HCT116 (cell line): ENCODE measurements around the gene INPP5B. TPM values are rescaled to one million over a fixed set of nuclear protein-coding genes. Genes with fewer than 3 reads are reported as not detected.

Experiments
- ATAC-seq: fragments of 200-7000 bp; cut with Tn5 transposase; 2 replicates; pipeline ENCODE4 v1.9.1; 2020; ENCODE audit warnings: mild to moderate bottlenecking, moderate library complexity
- BruUV-seq: library from RNA; stranded (reverse); fragments of 400-500 nt; replicated peaks from 2 replicates; lab custom pipeline; 2021; lab: Mats Ljungman, UMichigan
- CTCF ChIA-PET: fragments of 300-600 bp; sonication (Branson Sonifier 250); formaldehyde crosslinking; loops from one replicate; lab custom pipeline; 2021; ENCODE audit warnings: antibody characterized with exemption; lab: Charles Lee
- POLR2A ChIA-PET: fragments of 300-600, 350-600 bp; sonication (Branson Sonifier 250); formaldehyde crosslinking; loops from one replicate; lab custom pipeline; 2021; ENCODE audit warnings: antibody characterized with exemption; lab: Charles Lee
- RAD21 ChIA-PET, 2 experiments: fragments of 300-600 bp; sonication (Branson Sonifier 250); formaldehyde crosslinking; loops; one replicate each; lab custom pipeline; 2023; ENCODE audit warnings: low total read pairs in 2 of 2; ENCODE audit not compliant: uncharacterized antibody in 2 of 2, unreplicated experiment in 2 of 2, low non-redundant PET in 1 of 2; lab: Charles Lee
- DNase-seq: peaks from one replicate; pipeline ENCODE4 v3.0.0-alpha.2; 2010; ENCODE audit warnings: low read depth, low spot score
- H2AFZ ChIP-seq: fragments of 200-600 bp; shearing (Covaris generic), sonication (generic); 2 replicates; pipeline ENCODE4 v1.6.1; 2017; ENCODE audit warnings: low read depth, mixed run types, mixed read lengths, antibody characterized with exemption, low read length; ENCODE audit not compliant: poor library complexity, severe bottlenecking
- H3K27ac ChIP-seq: 2 replicates; pipeline ENCODE4 v1.5.1; 2012; ENCODE audit warnings: low read depth, low read length
- H3K27me3 ChIP-seq: fragments of 200-600 bp; sonication (generic); 2 replicates; pipeline ENCODE4 v1.6.1; 2016; ENCODE audit warnings: mixed run types, low read length, mixed read lengths; ENCODE audit not compliant: insufficient read depth
- H3K36me3 ChIP-seq, 2 experiments: fragments of 200-500 bp in 1 of 2; fragments of 200-600 bp in 1 of 2; sonication (Bioruptor generic) in 1 of 2; sonication (generic) in 1 of 2; 2 replicates each; pipeline versions ENCODE4 v1.5.1 to v1.6.1; 2014 to 2016; ENCODE audit warnings: low read length in 2 of 2, inconsistent platforms in 1 of 2, mixed read lengths in 1 of 2, mixed run types in 1 of 2; ENCODE audit not compliant: insufficient read depth in 2 of 2, control insufficient read depth in 1 of 2
- H3K4me1 ChIP-seq, 2 experiments: fragments of 200-600 bp in 1 of 2; sonication (generic) in 1 of 2; 2 replicates each; pipeline versions ENCODE4 v1.5.1 to v1.6.1; 2012 to 2017; ENCODE audit warnings: low read length in 2 of 2, inconsistent platforms in 1 of 2, mild to moderate bottlenecking in 1 of 2, mixed read lengths in 1 of 2, mixed run types in 1 of 2, moderate library complexity in 1 of 2; ENCODE audit not compliant: insufficient read depth in 2 of 2, control insufficient read depth in 1 of 2
- H3K4me2 ChIP-seq: fragments of 200-600 bp; sonication (generic); 2 replicates; pipeline ENCODE4 v1.6.1; 2017; ENCODE audit warnings: mixed run types, low read length, mixed read lengths
- H3K4me3 ChIP-seq, 2 experiments: fragments of 200-600 bp in 1 of 2; sonication (generic) in 1 of 2; replicated peaks in 1 of 2; 2 replicates each; pipeline ENCODE4 v1.5.1; 2011 to 2016; ENCODE audit warnings: low read length in 2 of 2, control low read depth in 1 of 2, low read depth in 1 of 2, mild to moderate bottlenecking in 1 of 2, mixed read lengths in 1 of 2, mixed run types in 1 of 2
- H3K79me2 ChIP-seq: fragments of 200-600 bp; sonication (generic); 2 replicates; pipeline ENCODE4 v1.6.1; 2017; ENCODE audit warnings: mild to moderate bottlenecking, mixed run types, low read length, moderate library complexity, mixed read lengths; ENCODE audit not compliant: insufficient read depth
- H3K9ac ChIP-seq: fragments of 200-600 bp; sonication (generic); 2 replicates; pipeline ENCODE4 v1.6.1; 2016; ENCODE audit warnings: low read length, mixed read lengths
- H3K9me2 ChIP-seq: fragments of 200-600 bp; sonication (generic), shearing (Covaris generic); 2 replicates; pipeline ENCODE4 v1.6.1; 2017; ENCODE audit warnings: mixed run types, mild to moderate bottlenecking, moderate library complexity; ENCODE audit not compliant: insufficient read depth
- H3K9me3 ChIP-seq, 2 experiments: fragments of 200-500 bp in 1 of 2; fragments of 200-600 bp in 1 of 2; sonication (Bioruptor generic) in 1 of 2; sonication (generic) in 1 of 2; 2 replicates each; pipeline ENCODE4 v1.6.1; 2014 to 2017; ENCODE audit warnings: low read length in 2 of 2, mixed read lengths in 2 of 2, inconsistent platforms in 1 of 2, low read depth in 1 of 2, mild to moderate bottlenecking in 1 of 2, mixed run types in 1 of 2, moderate library complexity in 1 of 2; ENCODE audit not compliant: control insufficient read depth in 1 of 2, insufficient read depth in 1 of 2
- H4K20me1 ChIP-seq: fragments of 200-600 bp; sonication (generic), shearing (Covaris generic); 2 replicates; pipeline ENCODE4 v1.6.1; 2017; ENCODE audit warnings: mixed run types, mild to moderate bottlenecking, moderate library complexity; ENCODE audit not compliant: insufficient read depth
- EGR1 ChIP-seq: IDR thresholded peaks from 2 replicates; pipeline ENCODE4 v1.6.1; 2012; ENCODE audit warnings: low read depth
- ELF1 ChIP-seq: IDR thresholded peaks from 2 replicates; pipeline ENCODE4 v1.6.1; 2012; ENCODE audit warnings: low read depth, borderline replicate concordance
- EZH2 ChIP-seq: fragments of 200-600 bp; sonication (generic); IDR thresholded peaks from 2 replicates; pipeline ENCODE4 v1.6.1; 2017; ENCODE audit warnings: antibody characterized with exemption, mixed run types
- POLR2A ChIP-seq: IDR thresholded peaks from 2 replicates; pipeline ENCODE4 v1.7.0; 2011; ENCODE audit warnings: borderline replicate concordance; ENCODE audit not compliant: insufficient read depth, insufficient read length; ENCODE audit errors: extremely low read depth
- POLR2AphosphoS5 ChIP-seq: IDR thresholded peaks from 2 replicates; pipeline ENCODE4 v1.6.1; 2011; ENCODE audit warnings: mild to moderate bottlenecking, low read depth, low read length, moderate library complexity
- SIN3A ChIP-seq: IDR thresholded peaks from 2 replicates; pipeline ENCODE4 v1.6.1; 2012; ENCODE audit warnings: low read depth
- SP1 ChIP-seq: IDR thresholded peaks from 2 replicates; pipeline ENCODE4 v1.6.1; 2012; ENCODE audit warnings: low read depth
- YY1 ChIP-seq: IDR thresholded peaks from 2 replicates; pipeline ENCODE4 v1.6.1; 2011; ENCODE audit warnings: low read length, low read depth, moderate library complexity, mild to moderate bottlenecking; ENCODE audit not compliant: insufficient replicate concordance; ENCODE audit errors: extremely low read depth
- intact Hi-C: fragments of 100-400 bp; cut with micrococcal nuclease; formaldehyde crosslinking; loops from 2 replicates; pipeline ENCODE4 v1.10.0; 2022
- total RNA-seq: library from RNA; stranded (reverse); gene quantifications from one replicate; pipeline ENCODE4 v1.2.1, GENCODE V29; 2021; ENCODE audit not compliant: unreplicated experiment
- TF ChIP-seq, protein P1 (sequence below): IDR thresholded peaks from 2 replicates; pipeline ENCODE4 v1.6.1; 2012; ENCODE audit warnings: low read depth
- TF ChIP-seq, protein P2 (sequence below): IDR thresholded peaks from 2 replicates; pipeline ENCODE4 v1.6.1; 2012
- TF ChIP-seq, protein P3 (sequence below), 3 experiments: fragments of 200-600 bp in 1 of 3; sonication (generic) in 1 of 3; IDR thresholded peaks in 2 of 3; conservative IDR thresholded peaks in 1 of 3; 2 replicates each; pipeline ENCODE4 v1.5.1; 2012 to 2017; ENCODE audit warnings: low read depth in 2 of 3, low read length in 2 of 3, antibody characterized with exemption in 1 of 3, borderline replicate concordance in 1 of 3, control low read depth in 1 of 3, mild to moderate bottlenecking in 1 of 3, mixed read lengths in 1 of 3, mixed run types in 1 of 3, moderate library complexity in 1 of 3; ENCODE audit not compliant: insufficient read depth in 1 of 3
- TF ChIP-seq, protein P4 (sequence below): IDR thresholded peaks from 2 replicates; pipeline ENCODE4 v1.6.1; 2012
- TF ChIP-seq, protein P5 (sequence below): IDR thresholded peaks from 2 replicates; pipeline ENCODE4 v1.6.1; 2011; ENCODE audit warnings: mild to moderate bottlenecking, low read length, moderate library complexity; ENCODE audit not compliant: insufficient replicate concordance; ENCODE audit errors: extremely low read depth

Gene INPP5B
- total RNA-seq, 1 experiment from 2014 or later, result 20.8 TPM

DNA sequence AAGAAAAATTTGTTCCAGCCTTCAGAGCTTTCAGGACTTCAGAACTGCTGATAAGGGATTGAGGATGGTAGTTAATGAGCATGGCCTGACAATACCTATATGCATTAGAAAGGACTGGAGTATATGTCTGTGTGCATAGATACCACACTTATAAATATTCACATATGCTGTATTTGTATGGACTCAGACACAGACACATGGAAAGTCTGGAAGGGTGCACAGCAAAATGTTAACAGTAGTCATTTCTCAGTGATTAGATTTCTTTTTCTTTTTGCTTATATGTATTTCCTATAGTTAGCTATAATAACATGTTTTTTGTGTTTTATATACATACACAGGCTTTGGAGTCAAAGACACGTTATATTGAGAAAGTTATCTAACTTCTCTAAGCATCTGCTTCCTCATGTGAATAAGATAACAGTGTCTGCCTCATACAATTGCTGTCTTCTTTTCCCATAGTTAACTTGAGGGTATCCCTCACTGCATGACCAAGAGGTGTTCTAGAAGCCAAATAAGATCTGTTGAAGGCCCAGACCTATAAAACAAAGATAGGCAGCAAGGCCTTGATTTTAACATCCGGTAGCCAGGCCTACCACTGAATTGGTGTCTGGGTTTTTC is 31.3 kb downstream of the INPP5B start (continued):
- TF ChIP-seq, protein P1, sequence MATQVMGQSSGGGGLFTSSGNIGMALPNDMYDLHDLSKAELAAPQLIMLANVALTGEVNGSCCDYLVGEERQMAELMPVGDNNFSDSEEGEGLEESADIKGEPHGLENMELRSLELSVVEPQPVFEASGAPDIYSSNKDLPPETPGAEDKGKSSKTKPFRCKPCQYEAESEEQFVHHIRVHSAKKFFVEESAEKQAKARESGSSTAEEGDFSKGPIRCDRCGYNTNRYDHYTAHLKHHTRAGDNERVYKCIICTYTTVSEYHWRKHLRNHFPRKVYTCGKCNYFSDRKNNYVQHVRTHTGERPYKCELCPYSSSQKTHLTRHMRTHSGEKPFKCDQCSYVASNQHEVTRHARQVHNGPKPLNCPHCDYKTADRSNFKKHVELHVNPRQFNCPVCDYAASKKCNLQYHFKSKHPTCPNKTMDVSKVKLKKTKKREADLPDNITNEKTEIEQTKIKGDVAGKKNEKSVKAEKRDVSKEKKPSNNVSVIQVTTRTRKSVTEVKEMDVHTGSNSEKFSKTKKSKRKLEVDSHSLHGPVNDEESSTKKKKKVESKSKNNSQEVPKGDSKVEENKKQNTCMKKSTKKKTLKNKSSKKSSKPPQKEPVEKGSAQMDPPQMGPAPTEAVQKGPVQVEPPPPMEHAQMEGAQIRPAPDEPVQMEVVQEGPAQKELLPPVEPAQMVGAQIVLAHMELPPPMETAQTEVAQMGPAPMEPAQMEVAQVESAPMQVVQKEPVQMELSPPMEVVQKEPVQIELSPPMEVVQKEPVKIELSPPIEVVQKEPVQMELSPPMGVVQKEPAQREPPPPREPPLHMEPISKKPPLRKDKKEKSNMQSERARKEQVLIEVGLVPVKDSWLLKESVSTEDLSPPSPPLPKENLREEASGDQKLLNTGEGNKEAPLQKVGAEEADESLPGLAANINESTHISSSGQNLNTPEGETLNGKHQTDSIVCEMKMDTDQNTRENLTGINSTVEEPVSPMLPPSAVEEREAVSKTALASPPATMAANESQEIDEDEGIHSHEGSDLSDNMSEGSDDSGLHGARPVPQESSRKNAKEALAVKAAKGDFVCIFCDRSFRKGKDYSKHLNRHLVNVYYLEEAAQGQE, result no peak
- TF ChIP-seq POLR2AphosphoS5 (no peak), YY1 (no peak), ELF1 (no peak), EGR1 (no peak)
- TF ChIP-seq, protein P2, sequence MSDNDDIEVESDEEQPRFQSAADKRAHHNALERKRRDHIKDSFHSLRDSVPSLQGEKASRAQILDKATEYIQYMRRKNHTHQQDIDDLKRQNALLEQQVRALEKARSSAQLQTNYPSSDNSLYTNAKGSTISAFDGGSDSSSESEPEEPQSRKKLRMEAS, result no peak

DNA sequence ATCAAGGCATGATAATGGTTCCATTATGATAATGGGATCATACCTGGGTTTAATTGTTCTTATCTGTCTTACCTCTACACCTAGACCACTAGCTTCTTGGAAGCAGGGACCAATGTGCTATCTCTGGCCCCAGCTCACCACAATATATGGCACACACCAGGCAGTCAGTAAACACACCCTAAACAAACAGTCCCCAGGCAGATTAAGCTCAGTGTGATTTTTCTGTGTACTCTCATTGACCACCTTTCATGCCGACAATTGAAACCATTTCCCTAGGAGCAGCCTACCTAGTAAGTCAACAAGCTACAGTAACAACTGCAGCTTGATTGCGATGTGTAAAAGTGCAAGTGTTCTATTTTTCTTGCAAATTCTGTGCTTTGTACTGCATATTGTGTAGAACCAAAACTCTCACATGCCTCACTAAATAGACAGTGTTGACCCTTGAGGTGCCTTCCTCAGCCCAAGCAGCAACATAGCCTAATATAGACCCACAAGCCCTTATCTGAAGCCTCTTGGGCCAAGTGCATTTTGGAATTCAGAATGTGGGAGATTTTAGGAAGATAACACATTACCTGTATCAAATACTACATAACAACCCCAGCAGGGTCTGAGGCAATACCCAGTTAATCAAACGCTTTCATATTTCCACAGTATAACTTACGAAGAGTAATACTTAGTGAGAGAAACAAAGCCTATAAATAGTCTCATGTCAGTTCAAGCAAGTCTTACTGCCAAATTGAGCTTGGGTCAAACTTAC is 32.0 kb downstream of the INPP5B start:
- ChIA-PET CTCF (no interaction called here), RAD21 (no interaction called here)
- ATAC-seq (no peak), DNase-seq (no peak)
- Histone ChIP-seq H3K9ac (no peak overlapping the region), H3K27me3 (no peaks in the 10 kb centered on the region), H2AFZ (no peak overlapping the region), H4K20me1 (no peaks in the 10 kb centered on the region), H3K79me2 (no peaks in the 10 kb centered on the region), H3K9me2 (no peaks in the 10 kb centered on the region), H3K4me3 (no peak overlapping the region), H3K36me3 (no peaks in the 10 kb centered on the region), H3K9me3 (peaks cover 0 to 4% of the 10 kb centered on the region in 2 experiments; a peak in 2 of 4 replicates)
- BruUV-seq, result no TSS peak
- TF ChIP-seq POLR2AphosphoS5 (no peak), SIN3A (no peak), ELF1 (no peak), EZH2 (no peak), POLR2A (no peak), EGR1 (no peak), SP1 (no peak)
- TF ChIP-seq, protein P3, sequence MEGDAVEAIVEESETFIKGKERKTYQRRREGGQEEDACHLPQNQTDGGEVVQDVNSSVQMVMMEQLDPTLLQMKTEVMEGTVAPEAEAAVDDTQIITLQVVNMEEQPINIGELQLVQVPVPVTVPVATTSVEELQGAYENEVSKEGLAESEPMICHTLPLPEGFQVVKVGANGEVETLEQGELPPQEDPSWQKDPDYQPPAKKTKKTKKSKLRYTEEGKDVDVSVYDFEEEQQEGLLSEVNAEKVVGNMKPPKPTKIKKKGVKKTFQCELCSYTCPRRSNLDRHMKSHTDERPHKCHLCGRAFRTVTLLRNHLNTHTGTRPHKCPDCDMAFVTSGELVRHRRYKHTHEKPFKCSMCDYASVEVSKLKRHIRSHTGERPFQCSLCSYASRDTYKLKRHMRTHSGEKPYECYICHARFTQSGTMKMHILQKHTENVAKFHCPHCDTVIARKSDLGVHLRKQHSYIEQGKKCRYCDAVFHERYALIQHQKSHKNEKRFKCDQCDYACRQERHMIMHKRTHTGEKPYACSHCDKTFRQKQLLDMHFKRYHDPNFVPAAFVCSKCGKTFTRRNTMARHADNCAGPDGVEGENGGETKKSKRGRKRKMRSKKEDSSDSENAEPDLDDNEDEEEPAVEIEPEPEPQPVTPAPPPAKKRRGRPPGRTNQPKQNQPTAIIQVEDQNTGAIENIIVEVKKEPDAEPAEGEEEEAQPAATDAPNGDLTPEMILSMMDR (IDR thresholded peaks at IDR 0.05 in 2 of 3, conservative IDR thresholded peaks at IDR 0.05 in 1 of 3; ENCODE audit: borderline replicate concordance in 1 of 3, insufficient read depth in 1 of 3, low read depth in 2 of 3, low read length in 2 of 3), result no peak
- TF ChIP-seq, protein P4, sequence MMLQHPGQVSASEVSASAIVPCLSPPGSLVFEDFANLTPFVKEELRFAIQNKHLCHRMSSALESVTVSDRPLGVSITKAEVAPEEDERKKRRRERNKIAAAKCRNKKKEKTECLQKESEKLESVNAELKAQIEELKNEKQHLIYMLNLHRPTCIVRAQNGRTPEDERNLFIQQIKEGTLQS, result no peak
- TF ChIP-seq, protein P5, sequence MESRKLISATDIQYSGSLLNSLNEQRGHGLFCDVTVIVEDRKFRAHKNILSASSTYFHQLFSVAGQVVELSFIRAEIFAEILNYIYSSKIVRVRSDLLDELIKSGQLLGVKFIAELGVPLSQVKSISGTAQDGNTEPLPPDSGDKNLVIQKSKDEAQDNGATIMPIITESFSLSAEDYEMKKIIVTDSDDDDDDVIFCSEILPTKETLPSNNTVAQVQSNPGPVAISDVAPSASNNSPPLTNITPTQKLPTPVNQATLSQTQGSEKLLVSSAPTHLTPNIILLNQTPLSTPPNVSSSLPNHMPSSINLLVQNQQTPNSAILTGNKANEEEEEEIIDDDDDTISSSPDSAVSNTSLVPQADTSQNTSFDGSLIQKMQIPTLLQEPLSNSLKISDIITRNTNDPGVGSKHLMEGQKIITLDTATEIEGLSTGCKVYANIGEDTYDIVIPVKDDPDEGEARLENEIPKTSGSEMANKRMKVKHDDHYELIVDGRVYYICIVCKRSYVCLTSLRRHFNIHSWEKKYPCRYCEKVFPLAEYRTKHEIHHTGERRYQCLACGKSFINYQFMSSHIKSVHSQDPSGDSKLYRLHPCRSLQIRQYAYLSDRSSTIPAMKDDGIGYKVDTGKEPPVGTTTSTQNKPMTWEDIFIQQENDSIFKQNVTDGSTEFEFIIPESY, result no peak
- TF ChIP-seq, all 23 proteins: peak for 0
- Histone ChIP-seq H3K4me2 (no peak overlapping the region), H3K4me1 (no peaks in the 10 kb centered on the region), H3K27ac (no peak overlapping the region)
- POLR2A ChIA-PET, result no interaction called here
- intact Hi-C loops, result no loop called here
